HG02973 (cell line): ENCODE measurements around the gene LRP1-AS.

Experiments used
- ATAC-seq: cut with Tn5 transposase; IDR thresholded peaks from one replicate; pipeline ENCODE4 v1.9.1; 2021; ENCODE audit warnings: moderate library complexity; ENCODE audit not compliant: unreplicated experiment

The LRP1-AS gene

GRCh38 chr12:57142121-57142520, 5.3 kb downstream of the LRP1-AS start:
- no peak for ATAC-seq

- no peak for ATAC-seq
Observed at GRCh38 chr12:57141249-57141648, 6.2 kb downstream of the LRP1-AS start.

- ATAC-seq, result no peak
Observed at GRCh38 chr12:57139796-57140649, 7.4 kb downstream of the LRP1-AS start.

GRCh38 chr12:57138526-57139272, 8.7 kb downstream of the LRP1-AS start:
- ATAC-seq, result no peak

- ATAC-seq, result no peak
Observed at GRCh38 chr12:57135527-57136326, 11.7 kb downstream of the LRP1-AS start.

- no peak for ATAC-seq
Observed at GRCh38 chr12:57134949-57135348, 12.5 kb downstream of the LRP1-AS start.

- ATAC-seq, result no peak
Observed at GRCh38 chr12:57133916-57134315, 13.5 kb downstream of the LRP1-AS start.

- ATAC-seq, result no peak
Observed at GRCh38 chr12:57133013-57133569, 14.3 kb downstream of the LRP1-AS start.

GRCh38 chr12:57131896-57132744, 15.3 kb downstream of the LRP1-AS start:
- no peak for ATAC-seq

GRCh38 chr12:57130941-57131340, 16.5 kb downstream of the LRP1-AS start:
- ATAC-seq, result no peak

GRCh38 chr12:57129889-57130288, 17.5 kb downstream of the LRP1-AS start:
- ATAC-seq, result no peak

- ATAC-seq, result no peak
Observed at GRCh38 chr12:57129321-57129842, 18.0 kb downstream of the LRP1-AS start.

GRCh38 chr12:57128519-57129247, 18.7 kb downstream of the LRP1-AS start:
- ATAC-seq, result no peak

GRCh38 chr12:57127726-57128518, 19.5 kb downstream of the LRP1-AS start, which contains the start of gene LRP1:
LRP1 (plus strand) TSS chr12:57128483; CDS start chr12:57128965, 482 bp downstream.
- no peak for ATAC-seq

GRCh38 chr12:57127101-57127725, 20.2 kb downstream of the LRP1-AS start:
- no peak for ATAC-seq

- no peak for ATAC-seq
Observed at GRCh38 chr12:57126561-57126960, 20.9 kb downstream of the LRP1-AS start.

GRCh38 chr12:57126061-57126460, 21.4 kb downstream of the LRP1-AS start:
- ATAC-seq, result no peak
